ENCODE measurements around the gene JAKMIP2.

DNA sequence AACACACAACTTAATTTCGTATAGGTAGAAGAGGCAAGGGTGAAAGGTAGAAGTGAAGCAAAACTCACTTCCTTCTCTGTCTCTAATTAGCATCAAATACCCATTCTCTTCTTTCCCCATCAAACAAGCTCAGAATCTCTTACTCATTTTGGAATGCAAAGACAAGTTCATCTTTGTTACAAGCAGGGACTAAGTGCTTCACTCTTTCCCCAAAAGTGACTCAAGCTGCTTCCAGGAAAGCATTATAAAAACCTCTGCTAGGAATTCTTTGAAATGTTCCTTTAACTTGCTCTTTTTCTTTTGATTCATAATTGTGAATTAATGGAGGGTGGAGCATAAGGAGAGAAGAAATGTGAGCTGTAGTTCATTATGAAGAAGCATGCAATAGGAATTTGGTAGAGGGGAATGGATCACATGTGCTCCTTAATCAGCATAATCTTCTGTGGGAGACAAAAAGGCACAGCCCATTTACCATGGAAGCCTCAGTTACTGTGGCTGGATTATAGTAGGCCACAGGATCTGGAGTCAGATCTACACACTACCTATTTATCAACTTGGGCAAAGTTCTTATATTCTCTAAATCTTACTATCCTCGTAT is 163.1 kb downstream of the JAKMIP2 start:
- TF ChIP-seq, protein P1, sequence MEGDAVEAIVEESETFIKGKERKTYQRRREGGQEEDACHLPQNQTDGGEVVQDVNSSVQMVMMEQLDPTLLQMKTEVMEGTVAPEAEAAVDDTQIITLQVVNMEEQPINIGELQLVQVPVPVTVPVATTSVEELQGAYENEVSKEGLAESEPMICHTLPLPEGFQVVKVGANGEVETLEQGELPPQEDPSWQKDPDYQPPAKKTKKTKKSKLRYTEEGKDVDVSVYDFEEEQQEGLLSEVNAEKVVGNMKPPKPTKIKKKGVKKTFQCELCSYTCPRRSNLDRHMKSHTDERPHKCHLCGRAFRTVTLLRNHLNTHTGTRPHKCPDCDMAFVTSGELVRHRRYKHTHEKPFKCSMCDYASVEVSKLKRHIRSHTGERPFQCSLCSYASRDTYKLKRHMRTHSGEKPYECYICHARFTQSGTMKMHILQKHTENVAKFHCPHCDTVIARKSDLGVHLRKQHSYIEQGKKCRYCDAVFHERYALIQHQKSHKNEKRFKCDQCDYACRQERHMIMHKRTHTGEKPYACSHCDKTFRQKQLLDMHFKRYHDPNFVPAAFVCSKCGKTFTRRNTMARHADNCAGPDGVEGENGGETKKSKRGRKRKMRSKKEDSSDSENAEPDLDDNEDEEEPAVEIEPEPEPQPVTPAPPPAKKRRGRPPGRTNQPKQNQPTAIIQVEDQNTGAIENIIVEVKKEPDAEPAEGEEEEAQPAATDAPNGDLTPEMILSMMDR (IDR thresholded peaks at IDR 0.05; ENCODE audit: extremely low read depth in 1 of 2, insufficient read depth in 1 of 2, low read depth in 1 of 2, low read length in 2 of 2), result no peak
- no peak for TF ChIP-seq POLR2A (IDR thresholded peaks at IDR 0.05; ENCODE audit: low read depth, low read length)
- TF ChIP-seq FOS (IDR thresholded peaks at IDR 0.05; ENCODE audit: borderline replicate concordance, insufficient read depth, low read length), result no peak
- TF ChIP-seq GATA2 (IDR thresholded peaks at IDR 0.05; ENCODE audit: insufficient read depth, insufficient read length, low read depth, low read length), result no peak
- TF ChIP-seq, protein P2, sequence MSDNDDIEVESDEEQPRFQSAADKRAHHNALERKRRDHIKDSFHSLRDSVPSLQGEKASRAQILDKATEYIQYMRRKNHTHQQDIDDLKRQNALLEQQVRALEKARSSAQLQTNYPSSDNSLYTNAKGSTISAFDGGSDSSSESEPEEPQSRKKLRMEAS (IDR thresholded peaks at IDR 0.05; ENCODE audit: insufficient read depth, insufficient read length), result no peak
- TF ChIP-seq EZH2 (IDR thresholded peaks at IDR 0.05; ENCODE audit: borderline replicate concordance, low read depth, low read length, severe bottlenecking), result no peak
- TF ChIP-seq MYC (IDR thresholded peaks at IDR 0.05; ENCODE audit: low read depth, low read length), result no peak
